A549 treated with dexamethasone at 1 μM for 4 hours (cell line): ENCODE measurements around the gene TPH1. TPM values are rescaled to one million over a fixed set of nuclear protein-coding genes. Genes with fewer than 3 reads are reported as not detected.

Source experiments
- total RNA-seq: library from RNA; stranded (reverse); fragments of 200-300 nt; extraction: Qiagen RNA extraction; gene quantifications from 5 replicates; pipeline ENCODE4 v1.2.3, GENCODE V29; 2022

Gene TPH1
- total RNA-seq = 0.02 to 0.12 TPM (median 0.06 TPM) in 5 replicates

DNA sequence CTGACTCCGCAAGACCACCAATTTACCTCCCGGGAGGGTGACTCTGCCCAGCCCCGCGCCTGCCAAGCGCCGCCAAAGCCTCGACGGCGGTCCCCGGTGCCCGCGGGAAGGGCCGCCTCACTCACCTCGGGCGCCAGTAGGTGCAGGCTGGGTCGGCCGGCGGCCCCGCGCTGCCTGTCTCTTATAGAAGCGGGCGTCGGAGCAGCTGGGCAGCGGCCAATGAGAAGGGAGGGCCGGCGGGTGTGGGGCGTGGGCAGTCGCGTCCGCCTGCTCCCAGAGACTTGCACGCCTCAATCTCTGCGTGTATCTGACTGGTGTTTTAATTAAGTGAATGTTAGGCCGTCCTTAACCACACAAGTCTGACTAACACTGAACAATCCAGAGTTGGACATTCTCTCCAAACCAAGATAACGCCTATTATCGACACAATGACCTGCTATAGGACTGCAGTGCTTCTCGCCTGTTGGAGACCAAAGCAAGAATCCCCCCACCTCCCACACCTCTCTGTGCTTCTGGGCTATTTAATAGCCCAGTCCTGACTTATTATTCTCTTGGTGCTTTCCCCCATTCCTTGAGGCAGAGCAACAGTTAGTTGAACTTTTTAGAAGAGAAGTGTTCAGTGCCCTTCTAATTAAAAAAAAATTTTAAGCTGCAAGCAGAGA, at the start of gene TPH1:
TSS of gene TPH1 (minus strand) at position 154 of the 662 bp plus-strand sequence. CDS start 5,507 bp downstream, outside the sequence.

DNA sequence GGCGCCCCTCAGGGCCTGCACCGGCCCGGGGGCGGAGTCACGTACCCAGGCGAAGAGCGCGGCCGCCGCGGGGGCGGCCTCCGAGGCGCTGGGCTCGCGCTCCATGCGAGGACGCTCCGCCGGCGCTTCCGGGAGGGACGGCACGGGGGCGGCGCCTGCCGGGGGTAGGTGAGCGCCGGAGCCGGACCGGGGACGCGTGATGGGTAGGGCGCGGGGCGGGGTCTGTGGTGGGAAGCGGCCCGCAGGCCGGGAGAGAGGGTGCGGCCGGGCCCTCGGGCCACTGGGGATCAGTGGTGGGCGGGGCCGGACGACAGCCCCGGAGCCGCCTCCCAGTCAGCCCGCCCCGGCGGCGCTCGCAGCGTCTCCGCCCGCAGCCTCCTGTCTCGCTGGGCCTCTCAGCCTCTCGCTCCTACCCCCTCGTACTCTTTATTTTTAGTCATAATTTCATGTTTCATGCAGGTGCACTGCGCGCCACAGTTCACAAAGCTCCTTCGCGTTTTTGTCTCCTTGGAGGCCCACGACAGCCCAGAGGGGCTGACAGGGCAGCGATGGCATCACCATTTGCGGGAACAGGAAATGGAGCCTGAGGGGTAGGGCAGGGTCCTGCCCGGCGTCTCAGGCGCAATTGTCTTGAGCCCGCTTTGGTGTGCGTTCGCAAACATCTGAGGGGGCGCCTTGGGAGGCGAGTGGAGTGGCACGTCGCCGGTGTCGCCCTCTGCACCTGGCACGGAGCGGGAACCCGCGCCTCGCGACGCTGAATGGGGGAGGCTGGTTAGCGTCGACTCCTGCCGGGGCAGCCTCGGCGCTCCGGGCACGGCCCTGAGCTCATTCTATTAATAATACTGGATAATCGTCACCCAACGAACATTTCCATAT, 32.9 kb downstream of the TPH1 start, which contains the start of gene SERGEF:
TSS of gene SERGEF (minus strand) at position 142 of the 876 bp plus-strand sequence. CDS start at position 105, 37 bp downstream.

Other genes with a start within 250 kb of the TPH1 start
- gene SERGEF, start 33.2 kb downstream of the TPH1 start, total RNA-seq = 14.3 to 17.7 TPM (median 15.9 TPM) in 5 replicates
- gene SAAL1, start 59.8 kb upstream of the TPH1 start, total RNA-seq = 36.1 to 41.7 TPM (median 39.4 TPM) in 5 replicates
- gene MRGPRX3, start 86.3 kb upstream of the TPH1 start, total RNA-seq = 0.14 TPM in 1 of 5 replicates, not detected in the others
- not detected in 5 replicates for gene MRGPRX4, start 126.6 kb upstream of the TPH1 start, total RNA-seq
- gene SAA4, start 190.5 kb upstream of the TPH1 start, total RNA-seq = not detected in 5 replicates
- gene SAA2, start 202.4 kb upstream of the TPH1 start, total RNA-seq = 0.13 to 0.31 TPM (median 0.22 TPM) in 3 of 5 replicates, not detected in the others
- gene SAA1, start 220.0 kb upstream of the TPH1 start, total RNA-seq = 3.0 to 4.5 TPM (median 3.5 TPM) in 5 replicates